GM21526 (cell line): ENCODE results near the gene COL15A1.

Experiments used
- ATAC-seq: cut with Tn5 transposase; IDR thresholded peaks from one replicate; pipeline ENCODE4 v1.9.1; 2021; ENCODE audit warnings: moderate library complexity; ENCODE audit not compliant: unreplicated experiment, low FRiP score

Gene COL15A1

GRCh38 chr9:98990181-98990870, 46.6 kb downstream of the COL15A1 start:
- ATAC-seq: no peak

- no peak for ATAC-seq
Observed at GRCh38 chr9:98992107-98992884, 48.6 kb downstream of the COL15A1 start.

GRCh38 chr9:98992885-98993569, 49.3 kb downstream of the COL15A1 start:
- ATAC-seq: no peak

- no peak for ATAC-seq
Observed at GRCh38 chr9:98993570-98993945, 49.9 kb downstream of the COL15A1 start.

GRCh38 chr9:98994172-98995058, 50.7 kb downstream of the COL15A1 start:
- ATAC-seq: no peak

GRCh38 chr9:98995059-98995671, 51.5 kb downstream of the COL15A1 start:
- no peak for ATAC-seq

- ATAC-seq: no peak
Observed at GRCh38 chr9:98995971-98996504, 52.3 kb downstream of the COL15A1 start.

GRCh38 chr9:98997604-98998003, 53.9 kb downstream of the COL15A1 start:
- ATAC-seq: no peak

GRCh38 chr9:98998441-98999151, 54.9 kb downstream of the COL15A1 start:
- no peak for ATAC-seq

- no peak for ATAC-seq
Observed at GRCh38 chr9:98999152-98999525, 55.4 kb downstream of the COL15A1 start.

GRCh38 chr9:99000476-99001395, 57.0 kb downstream of the COL15A1 start:
- ATAC-seq: no peak

GRCh38 chr9:99001892-99002291, 58.2 kb downstream of the COL15A1 start:
- ATAC-seq: no peak

- no peak for ATAC-seq
Observed at GRCh38 chr9:99002706-99003105, 59.0 kb downstream of the COL15A1 start.

- no peak for ATAC-seq
Observed at GRCh38 chr9:99003308-99003707, 59.6 kb downstream of the COL15A1 start.

GRCh38 chr9:99004115-99004514, 60.4 kb downstream of the COL15A1 start:
- ATAC-seq: no peak

- ATAC-seq: no peak
Observed at GRCh38 chr9:99004717-99005460, 61.2 kb downstream of the COL15A1 start.

- no peak for ATAC-seq
Observed at GRCh38 chr9:99005651-99006050, 61.9 kb downstream of the COL15A1 start.

GRCh38 chr9:99006511-99006910, 62.8 kb downstream of the COL15A1 start:
- no peak for ATAC-seq
